Esophagus squamous epithelium (tissue), 4 donors: ENCODE measurements around the gene MTRFR.

ENCODE experiments used
- POLR2A ChIP-seq, 4 donors: fragments of 450-650 bp; IDR thresholded peaks; one replicate each; pipeline ENCODE4 v1.6.1; 2017; ENCODE audit warnings: antibody characterized with exemption in 4 of 4, mild to moderate bottlenecking in 4 of 4, moderate library complexity in 3 of 4
- TF ChIP-seq, protein P1 (sequence below), 6 experiments: fragments of 450-650 bp in 4 of 6; fragments of 200-600 bp in 2 of 6; sonication (generic) in 2 of 6; IDR thresholded peaks; one replicate each; pipeline ENCODE4 v1.5.1; 2016 to 2019; ENCODE audit warnings: antibody characterized with exemption in 6 of 6, mild to moderate bottlenecking in 4 of 6, moderate library complexity in 4 of 6

DNA sequence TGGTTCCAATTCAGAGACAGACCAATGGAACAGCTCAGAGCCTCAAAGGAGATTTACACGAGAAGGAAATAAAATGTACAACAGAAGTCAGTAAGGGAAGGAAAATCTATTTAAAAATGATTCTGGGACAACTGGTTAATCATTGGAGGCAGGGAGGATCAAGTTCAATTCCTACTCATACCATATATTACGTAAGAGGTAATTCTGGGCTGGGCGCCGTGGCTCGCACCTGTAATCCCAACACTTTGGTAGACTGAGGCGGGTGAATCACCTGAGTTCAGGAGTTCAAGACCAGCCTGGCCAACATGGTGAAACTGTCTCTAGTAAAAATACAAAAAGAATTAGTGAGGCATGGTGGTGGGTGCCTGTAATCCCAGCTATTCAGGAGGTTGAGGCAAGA, 45.6 kb upstream of the MTRFR start:
- TF ChIP-seq, protein P1, sequence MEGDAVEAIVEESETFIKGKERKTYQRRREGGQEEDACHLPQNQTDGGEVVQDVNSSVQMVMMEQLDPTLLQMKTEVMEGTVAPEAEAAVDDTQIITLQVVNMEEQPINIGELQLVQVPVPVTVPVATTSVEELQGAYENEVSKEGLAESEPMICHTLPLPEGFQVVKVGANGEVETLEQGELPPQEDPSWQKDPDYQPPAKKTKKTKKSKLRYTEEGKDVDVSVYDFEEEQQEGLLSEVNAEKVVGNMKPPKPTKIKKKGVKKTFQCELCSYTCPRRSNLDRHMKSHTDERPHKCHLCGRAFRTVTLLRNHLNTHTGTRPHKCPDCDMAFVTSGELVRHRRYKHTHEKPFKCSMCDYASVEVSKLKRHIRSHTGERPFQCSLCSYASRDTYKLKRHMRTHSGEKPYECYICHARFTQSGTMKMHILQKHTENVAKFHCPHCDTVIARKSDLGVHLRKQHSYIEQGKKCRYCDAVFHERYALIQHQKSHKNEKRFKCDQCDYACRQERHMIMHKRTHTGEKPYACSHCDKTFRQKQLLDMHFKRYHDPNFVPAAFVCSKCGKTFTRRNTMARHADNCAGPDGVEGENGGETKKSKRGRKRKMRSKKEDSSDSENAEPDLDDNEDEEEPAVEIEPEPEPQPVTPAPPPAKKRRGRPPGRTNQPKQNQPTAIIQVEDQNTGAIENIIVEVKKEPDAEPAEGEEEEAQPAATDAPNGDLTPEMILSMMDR (IDR thresholded peaks at IDR 0.05): no peak
- no peak for TF ChIP-seq POLR2A (IDR thresholded peaks at IDR 0.05)
